NK-92 treated with Interleukin-12 subunit alpha and Interleukin-12 subunit beta, amount 100 ng/mL, for 24 hours (cell line): ENCODE results near the gene KNTC1.
"Not testable (repeated sequence)": the region's sequence is repeated elsewhere in the genome, so short reads cannot be mapped to it uniquely, and the experiment has no call there.

Source experiments
- DNase-seq: peaks from one replicate; lab custom pipeline; 2025; lab: John Stamatoyannopoulos, UW

KNTC1 gene

GRCh38 chr12:122526683-122527477 lies at the start of gene KNTC1, which contains the start of gene RSRC2:
TSS of gene KNTC1 (plus strand) at chr12:122527249. CDS start at chr12:122530064, 2,815 bp downstream.
TSS of gene RSRC2 (minus strand) at chr12:122526936. CDS start at chr12:122526853, 83 bp downstream.
- peak; percentile 95 for DNase-seq

GRCh38 chr12:122480753-122481152 lies 46.3 kb upstream of the KNTC1 start:
- no peak for DNase-seq

- DNase-seq, result no peak
Observed at GRCh38 chr12:122481861-122482260, 45.2 kb upstream of the KNTC1 start.

GRCh38 chr12:122483969-122484368 lies 43.1 kb upstream of the KNTC1 start:
- DNase-seq, result no peak

- not testable (repeated sequence) for DNase-seq
Observed at GRCh38 chr12:122484385-122484784, 42.7 kb upstream of the KNTC1 start.

- DNase-seq, result not testable (repeated sequence)
Observed at GRCh38 chr12:122486360-122486759, 40.7 kb upstream of the KNTC1 start.

- no peak for DNase-seq
Observed at GRCh38 chr12:122486805-122487426, 40.1 kb upstream of the KNTC1 start.

- DNase-seq, result not testable (repeated sequence)
Observed at GRCh38 chr12:122487807-122488206, 39.2 kb upstream of the KNTC1 start.

- DNase-seq, result no peak
Observed at GRCh38 chr12:122489038-122489437, 38.0 kb upstream of the KNTC1 start.

- DNase-seq, result no peak
Observed at GRCh38 chr12:122491991-122492390, 35.1 kb upstream of the KNTC1 start.

- not testable (repeated sequence) for DNase-seq
Observed at GRCh38 chr12:122493222-122493621, 33.8 kb upstream of the KNTC1 start.

- DNase-seq, result no peak
Observed at GRCh38 chr12:122495258-122495657, 31.8 kb upstream of the KNTC1 start.

- DNase-seq, result peak; percentile 46
Observed at GRCh38 chr12:122499991-122500684, 26.9 kb upstream of the KNTC1 start.

- DNase-seq, result peak; percentile 92
Observed at GRCh38 chr12:122500685-122501488, 26.2 kb upstream of the KNTC1 start, which contains the start of gene ZCCHC8. TSS of gene ZCCHC8 (minus strand) at chr12:122500932. CDS start at chr12:122500840, 92 bp downstream.

GRCh38 chr12:122501489-122501989 lies 25.5 kb upstream of the KNTC1 start:
- no peak for DNase-seq

- no peak for DNase-seq
Observed at GRCh38 chr12:122503147-122503751, 23.8 kb upstream of the KNTC1 start.

GRCh38 chr12:122503783-122504590 lies 23.1 kb upstream of the KNTC1 start:
- no peak for DNase-seq

- no peak for DNase-seq
Observed at GRCh38 chr12:122505419-122506051, 21.5 kb upstream of the KNTC1 start.

GRCh38 chr12:122506393-122506938 lies 20.6 kb upstream of the KNTC1 start:
- no peak for DNase-seq
